Anterior cingulate cortex (tissue), 58 donors: ENCODE data around the gene TM9SF1.

Source experiments
- DNase-seq, 58 donors: peaks; one replicate each; lab custom pipeline; 2025; lab: John Stamatoyannopoulos, UW

The TM9SF1 gene

GRCh38 chr14:24159777-24160498 lies 35.3 kb downstream of the TM9SF1 start:
- no peak for DNase-seq

DNA sequence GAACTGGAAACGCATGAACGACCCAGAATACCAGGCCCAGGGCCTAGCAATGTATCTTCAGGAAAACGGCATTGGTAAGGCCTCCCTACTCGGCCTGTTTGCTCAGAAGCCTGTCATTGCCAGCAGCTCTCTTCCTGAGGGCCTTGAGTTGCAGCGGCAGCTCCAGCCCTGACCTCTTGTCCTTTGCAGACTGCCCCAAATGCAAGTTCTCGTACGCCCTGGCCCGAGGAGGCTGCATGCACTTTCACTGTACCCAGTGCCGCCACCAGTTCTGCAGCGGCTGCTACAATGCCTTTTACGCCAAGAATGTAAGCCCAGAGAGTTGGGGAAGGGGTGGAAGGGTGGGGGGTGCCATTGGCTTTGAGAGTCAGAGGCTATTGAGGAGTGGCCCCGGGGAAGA lies 37.9 kb downstream of the TM9SF1 start:
- DNase-seq, result no peak

- DNase-seq, result no peak
These were observed 38.4 kb downstream of the TM9SF1 start for GRCh38 chr14:24156840-24157239.

DNA sequence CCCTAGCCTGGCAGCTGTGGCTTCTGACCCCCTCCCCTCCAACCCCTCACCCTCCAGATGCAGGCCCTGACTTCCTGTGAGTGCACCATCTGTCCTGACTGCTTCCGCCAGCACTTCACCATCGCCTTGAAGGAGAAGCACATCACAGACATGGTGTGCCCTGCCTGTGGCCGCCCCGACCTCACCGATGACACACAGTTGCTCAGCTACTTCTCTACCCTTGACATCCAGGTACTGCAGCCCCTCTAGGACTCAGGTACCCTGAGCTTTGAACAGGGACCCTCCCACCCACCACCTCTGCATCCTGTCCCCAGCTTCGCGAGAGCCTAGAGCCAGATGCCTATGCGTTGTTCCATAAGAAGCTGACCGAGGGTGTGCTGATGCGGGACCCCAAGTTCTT lies 40.1 kb downstream of the TM9SF1 start:
- no peak for DNase-seq

DNA sequence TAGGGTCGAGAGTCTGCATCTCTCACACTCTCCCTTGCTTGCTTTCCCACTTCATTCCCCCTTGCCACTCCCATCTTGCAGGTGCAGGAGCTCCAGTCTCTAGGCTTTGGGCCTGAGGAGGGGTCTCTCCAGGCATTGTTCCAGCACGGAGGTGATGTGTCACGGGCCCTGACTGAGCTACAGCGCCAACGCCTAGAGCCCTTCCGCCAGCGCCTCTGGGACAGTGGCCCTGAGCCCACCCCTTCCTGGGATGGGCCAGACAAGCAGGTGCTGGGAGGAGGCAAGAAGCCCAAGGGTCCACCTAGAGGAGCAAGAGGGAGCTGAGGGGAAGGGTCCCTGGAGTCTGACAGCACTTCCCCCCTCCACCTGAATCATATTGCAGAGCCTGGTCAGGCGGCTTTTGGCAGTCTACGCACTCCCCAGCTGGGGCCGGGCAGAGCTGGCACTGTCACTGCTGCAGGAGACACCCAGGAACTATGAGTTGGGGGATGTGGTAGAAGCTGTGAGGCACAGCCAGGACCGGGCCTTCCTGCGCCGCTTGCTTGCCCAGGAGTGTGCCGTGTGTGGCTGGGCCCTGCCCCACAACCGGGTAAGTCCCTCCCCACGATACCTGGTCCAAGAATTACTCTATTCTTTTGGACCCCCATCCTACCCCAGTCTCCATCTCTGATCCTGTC lies 43.7 kb downstream of the TM9SF1 start:
- no peak for DNase-seq

- DNase-seq, result no peak
These were observed 44.2 kb downstream of the TM9SF1 start for GRCh38 chr14:24150993-24151392.

GRCh38 chr14:24150567-24150966 lies 44.7 kb downstream of the TM9SF1 start:
- DNase-seq, result no peak

GRCh38 chr14:24150061-24150460 lies 45.2 kb downstream of the TM9SF1 start:
- no peak for DNase-seq

DNA sequence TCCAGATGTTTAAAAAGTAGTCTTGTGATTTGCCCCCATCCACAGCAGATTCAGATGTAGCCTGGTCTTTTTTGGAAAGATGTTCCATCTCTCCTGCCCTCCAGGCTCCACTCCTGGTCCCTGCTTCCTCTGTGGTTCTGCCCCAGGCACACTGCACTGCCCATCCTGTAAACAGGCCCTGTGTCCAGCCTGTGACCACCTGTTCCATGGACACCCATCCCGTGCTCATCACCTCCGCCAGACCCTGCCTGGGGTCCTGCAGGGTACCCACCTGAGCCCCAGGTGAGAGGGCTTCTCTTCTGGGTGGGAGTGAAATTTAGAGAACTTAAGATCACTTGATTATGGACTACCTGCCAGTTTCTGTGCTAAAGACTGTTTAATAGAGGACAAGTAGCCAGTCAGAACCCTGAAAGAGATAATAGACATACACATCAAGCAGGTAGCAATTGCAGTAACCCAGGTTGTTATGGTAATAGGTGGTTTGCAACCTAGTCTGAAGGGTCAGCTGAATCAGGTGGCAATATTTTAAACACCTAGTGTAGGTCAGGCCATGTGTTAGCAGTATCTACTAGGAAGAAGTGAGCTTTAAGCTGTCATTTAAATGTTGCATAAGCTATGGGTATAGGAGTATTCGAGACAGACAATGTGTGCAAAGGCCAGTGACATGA lies 45.8 kb downstream of the TM9SF1 start:
- no peak for DNase-seq

DNA sequence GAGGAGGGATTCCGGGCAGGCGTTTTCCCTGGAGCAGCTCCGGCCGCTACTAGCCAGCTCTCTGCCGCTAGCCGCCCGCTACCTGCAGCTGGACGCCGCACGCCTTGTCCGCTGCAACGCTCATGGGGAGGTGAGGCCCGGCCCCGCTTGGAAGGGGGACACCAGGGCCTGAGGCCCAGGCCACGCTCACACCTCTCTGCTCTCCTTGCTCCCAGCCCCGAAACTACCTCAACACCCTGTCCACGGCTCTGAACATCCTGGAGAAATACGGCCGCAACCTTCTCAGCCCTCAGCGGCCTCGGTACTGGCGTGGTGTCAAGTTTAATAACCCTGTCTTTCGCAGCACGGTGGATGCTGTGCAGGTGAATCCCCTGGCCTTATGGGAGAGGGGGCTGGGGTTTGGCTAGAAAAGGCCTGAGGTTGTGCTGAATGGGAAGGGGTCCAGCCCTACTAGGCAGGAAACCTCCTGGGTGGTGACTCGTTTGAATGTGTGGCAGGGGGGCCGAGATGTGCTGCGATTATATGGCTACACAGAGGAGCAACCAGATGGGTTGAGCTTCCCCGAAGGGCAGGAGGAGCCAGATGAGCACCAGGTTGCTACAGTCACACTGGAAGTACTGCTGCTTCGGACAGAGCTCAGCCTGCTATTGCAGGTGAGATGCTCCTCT lies 47.3 kb downstream of the TM9SF1 start:
- DNase-seq, result peak in 2 of 58 donors; percentile 44 to 53

DNA sequence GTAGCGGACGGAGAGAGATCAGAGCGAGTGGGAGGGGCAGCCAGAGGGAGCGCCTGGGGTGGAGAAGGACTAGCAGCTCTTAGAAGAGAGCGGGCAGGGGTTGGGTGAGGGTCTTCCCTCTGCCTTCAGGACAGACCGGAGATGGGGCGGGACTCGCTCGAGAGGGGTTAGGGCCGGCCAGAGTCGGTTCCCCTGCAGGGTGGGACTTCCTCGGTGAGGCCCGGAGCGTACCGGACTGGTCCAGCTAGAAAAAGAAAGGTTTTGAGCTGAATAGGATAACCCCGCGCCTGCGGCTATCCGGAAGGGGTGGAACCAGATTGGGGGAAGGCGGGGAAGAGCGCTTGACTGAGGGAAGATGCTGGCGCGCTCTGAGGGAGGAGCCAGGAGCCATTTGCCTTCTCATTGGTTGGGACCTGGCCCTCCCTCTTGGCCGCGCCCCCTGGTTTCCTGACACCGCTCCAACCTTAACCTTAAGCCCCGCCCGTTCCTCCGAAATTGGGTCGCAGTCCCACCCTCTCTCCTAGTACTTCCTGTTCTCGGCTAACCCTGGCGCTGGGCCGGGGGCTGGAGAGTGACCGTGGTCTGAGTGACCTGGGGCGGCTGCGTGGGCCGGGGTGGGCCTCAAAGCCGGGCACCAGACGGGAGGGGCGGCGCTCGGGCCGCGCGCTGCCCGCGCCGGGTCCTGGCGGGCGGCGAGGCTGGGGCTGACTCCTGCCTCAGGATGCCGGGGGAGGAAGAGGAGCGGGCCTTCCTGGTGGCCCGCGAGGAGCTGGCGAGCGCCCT lies 48.1 kb downstream of the TM9SF1 start, which contains the start of gene RNF31:
Gene RNF31 (plus strand): TSS at position 521 of the 783 bp plus-strand sequence. CDS start 201 bp downstream, at position 722.
- DNase-seq, result peak; percentile 73 to 98 (median 96)

DNA sequence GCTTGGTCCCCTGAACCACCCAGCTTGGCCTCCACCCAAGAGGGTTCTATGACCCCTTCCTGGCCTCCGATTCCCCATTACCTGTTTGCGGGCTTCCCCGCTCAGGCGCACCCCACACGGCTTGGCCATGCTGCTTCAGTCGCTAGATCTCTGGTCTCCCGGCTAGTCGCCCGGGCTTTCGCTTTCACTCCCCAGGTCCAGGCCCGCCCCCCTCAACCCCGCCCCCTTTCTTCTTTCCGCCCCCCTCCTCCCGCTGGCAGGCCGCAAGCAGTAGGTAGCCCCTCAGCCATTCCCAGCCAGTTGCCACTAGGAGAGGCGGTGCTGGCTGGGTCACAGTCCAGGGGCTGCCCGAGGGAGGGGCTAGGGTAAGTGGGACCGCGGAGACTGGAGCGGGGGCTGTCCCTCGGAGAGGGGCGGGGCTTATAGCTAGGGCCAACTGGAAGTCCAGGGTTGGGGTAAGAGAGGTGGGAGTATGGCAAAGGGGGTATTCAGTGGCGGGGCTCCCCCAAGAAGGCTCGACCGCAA lies 48.7 kb downstream of the TM9SF1 start, which contains the start of gene PSME2:
Gene PSME2 (minus strand): TSS at position 158 of the 525 bp plus-strand sequence. CDS start 29 bp downstream, at position 129.
- DNase-seq, result peak in 57 of 58 donors; percentile 57 to 91 (median 83)

DNA sequence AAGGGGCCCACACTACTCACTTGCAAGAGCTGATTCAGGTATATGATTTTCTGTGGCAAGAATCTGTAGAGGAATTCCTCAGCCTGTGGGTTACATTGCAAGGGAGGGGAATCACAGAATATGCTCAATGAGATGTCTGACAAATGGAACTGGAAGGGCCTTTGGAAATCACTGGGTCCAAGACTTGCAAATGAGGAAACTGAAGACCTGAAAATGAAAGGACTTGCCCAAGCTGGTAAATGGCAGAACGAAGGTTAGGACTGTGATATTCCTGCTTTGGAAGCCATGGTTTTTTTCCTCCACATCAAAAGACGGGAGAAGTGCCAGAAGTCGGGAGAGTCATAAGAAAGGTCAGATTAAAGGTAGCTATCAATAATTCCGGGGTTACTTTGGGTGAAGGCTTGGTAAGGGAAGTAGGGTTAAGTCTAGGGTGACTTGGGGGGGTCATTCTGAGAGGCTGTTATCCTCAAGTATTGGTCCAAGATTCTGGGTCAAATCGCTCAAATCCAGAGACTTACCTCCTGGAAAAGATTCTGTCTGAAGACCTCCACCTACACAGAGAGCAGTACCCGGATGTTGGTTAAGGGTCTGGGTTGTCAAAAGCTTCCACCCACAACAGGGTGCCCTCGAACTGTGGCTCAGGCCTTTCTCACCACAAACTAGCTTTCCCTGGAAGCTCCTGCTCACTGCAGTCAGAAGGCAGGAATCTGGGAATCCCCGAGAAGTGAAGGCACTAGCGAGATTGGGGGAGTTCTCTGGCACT lies 49.4 kb downstream of the TM9SF1 start:
- no peak for DNase-seq

GRCh38 chr14:24145219-24145618 lies 50.0 kb downstream of the TM9SF1 start:
- DNase-seq, result no peak

DNA sequence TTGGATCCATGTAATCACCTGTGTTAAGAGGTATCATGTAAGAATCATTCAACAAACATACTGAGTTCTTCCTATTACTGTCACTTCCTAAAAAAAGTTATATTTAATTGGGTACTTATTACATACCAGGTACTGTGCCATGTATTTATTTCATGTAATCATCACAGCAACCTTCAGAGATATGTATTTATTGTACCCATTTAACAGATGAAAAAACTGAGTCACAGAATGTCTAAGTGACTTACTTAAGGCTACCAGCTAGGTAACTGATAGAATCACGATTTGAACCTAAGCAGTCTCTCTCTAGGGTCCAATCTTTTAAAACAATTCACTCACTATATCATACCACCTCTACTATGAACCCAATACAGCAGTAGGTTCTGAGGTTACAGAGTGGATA lies 50.8 kb downstream of the TM9SF1 start:
- no peak for DNase-seq

- no peak for DNase-seq
These were observed 51.7 kb downstream of the TM9SF1 start for GRCh38 chr14:24143511-24143910.

DNA sequence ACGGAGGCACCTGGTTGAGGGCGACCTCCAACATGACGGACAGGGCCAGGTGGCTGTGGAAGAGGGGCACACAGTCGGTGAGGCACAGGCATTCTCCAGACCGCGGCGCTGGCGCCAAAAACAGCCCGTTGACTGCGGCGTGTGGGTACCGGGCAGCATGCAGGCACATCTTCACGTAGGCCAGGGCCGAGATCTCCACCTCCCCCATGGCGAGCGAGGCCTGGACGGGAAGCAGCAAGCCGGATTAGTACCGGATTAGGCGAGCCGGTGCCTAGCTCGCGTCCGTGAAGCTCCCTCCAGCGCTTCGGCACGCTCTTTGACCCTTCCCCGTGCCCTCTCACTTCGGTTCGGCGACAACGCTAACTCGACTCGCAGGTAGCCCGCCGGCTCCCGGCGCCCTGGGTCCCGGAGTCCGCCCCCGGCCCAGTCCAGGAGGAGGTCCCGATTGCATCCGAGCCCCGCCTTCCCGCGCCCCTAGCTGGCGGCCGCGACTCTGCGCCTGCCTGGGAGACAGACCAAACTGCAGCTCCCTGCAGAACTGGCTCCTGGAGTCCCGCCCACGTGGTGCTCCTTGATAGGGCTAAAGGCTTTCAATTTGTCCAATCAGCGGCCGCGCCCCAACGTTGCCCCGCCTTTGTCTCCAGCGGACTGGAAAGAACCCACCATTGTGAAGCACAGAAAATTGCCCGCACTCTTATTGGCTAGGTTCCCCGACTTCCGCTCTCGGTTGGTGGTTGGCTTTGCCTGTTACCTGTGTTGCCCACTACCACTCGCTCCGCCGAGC lies 54.0 kb downstream of the TM9SF1 start, which contains the start of gene EMC9:
Gene EMC9 (minus strand): TSS at position 495 of the 784 bp plus-strand sequence. CDS start 287 bp downstream, at position 208.
- peak; percentile 85 to 100 (median 99) for DNase-seq
